Heart left ventricle (tissue), 16 donors: Measurements from ENCODE around the gene SEC14L1. TPM values are rescaled to one million over a fixed set of nuclear protein-coding genes. Genes with fewer than 3 reads are reported as not detected.

Experiments used
- ATAC-seq, 4 donors: fragments of 200-7000 bp; cut with Tn5 transposase; one replicate each; pipeline ENCODE4 v1.9.1; 2020 to 2022; ENCODE audit warnings: moderate library complexity in 4 of 4, mild to moderate bottlenecking in 3 of 4, moderate number of reproducible peaks in 1 of 4
- DNase-seq, 5 donors: peaks; one replicate each; pipeline ENCODE4 v3.0.0-alpha.2; 2020
- H3K27ac ChIP-seq, 12 donors: fragments of 200-600 bp; sonication (generic) in 4 of 12; one replicate each; pipeline versions ENCODE4 v1.5.0 to v1.8.0; 2016 to 2022; ENCODE audit warnings: mild to moderate bottlenecking in 2 of 12
- H3K27me3 ChIP-seq, 9 donors: fragments of 200-600 bp; sonication (generic) in 2 of 9; one replicate each; pipeline versions ENCODE4 v1.5.1 to v1.8.0; 2016 to 2022; ENCODE audit warnings: mild to moderate bottlenecking in 3 of 9
- H3K36me3 ChIP-seq, 9 donors: fragments of 200-600 bp; sonication (generic) in 2 of 9; one replicate each; pipeline versions ENCODE4 v1.5.0 to v1.8.0; 2018 to 2022; ENCODE audit warnings: mild to moderate bottlenecking in 2 of 9
- H3K4me1 ChIP-seq, 12 donors: fragments of 200-600 bp; sonication (generic) in 4 of 12; one replicate each; pipeline versions ENCODE4 v1.5.0 to v1.8.0; 2016 to 2022; ENCODE audit warnings: mild to moderate bottlenecking in 3 of 12
- H3K4me3 ChIP-seq, 12 donors: fragments of 200-600 bp; sonication (generic) in 4 of 12; one replicate each; pipeline versions ENCODE4 v1.5.0 to v1.8.0; 2017 to 2022; ENCODE audit warnings: mild to moderate bottlenecking in 9 of 12, moderate library complexity in 4 of 12
- H3K9me3 ChIP-seq, 12 donors: fragments of 200-600 bp; sonication (generic) in 4 of 12; one replicate each; pipeline versions ENCODE4 v1.5.0 to v1.8.0; 2016 to 2022; ENCODE audit warnings: mild to moderate bottlenecking in 1 of 12
- CTCF ChIP-seq, 12 donors: fragments of 200-600 bp; sonication (generic) in 4 of 12; IDR thresholded peaks; one replicate each; pipeline versions ENCODE4 v1.5.0 to v1.8.0; 2018 to 2022; ENCODE audit warnings: antibody characterized with exemption in 12 of 12, mild to moderate bottlenecking in 5 of 12
- POLR2A ChIP-seq, 2 donors: fragments of 450-650 bp; IDR thresholded peaks; one replicate each; pipeline ENCODE4 v1.6.1; 2017; ENCODE audit warnings: antibody characterized with exemption in 2 of 2, mild to moderate bottlenecking in 2 of 2, moderate library complexity in 2 of 2
- WGBS, 4 donors: extraction: QIAGEN DNeasy Blood & Tissue Kit in 2 of 4; methylation state at CpG; one replicate each; pipeline versions ENCODE4 v1.1.5 to v1.1.7; 2013 to 2018; 5-methylcytosine and 5-hydroxymethylcytosine counted together
- intact Hi-C, 10 donors: fragments of 100-400 bp; cut with DNase I; formaldehyde crosslinking; loops; one replicate each; pipeline versions ENCODE4 v1.11.1 to v1.14.2; 2022
- long read RNA-seq, 3 donors: library from polyadenylated mRNA; unstranded; transcript quantifications; one replicate each; pipeline ENCODE4 v2.0.0, GENCODE V29; 2020 to 2021
- polyA plus RNA-seq, 2 donors: library from polyadenylated mRNA; stranded (reverse); fragments of 200-250 nt; gene quantifications; one replicate each; pipeline ENCODE4 v1.2.3, GENCODE V29; 2013
- total RNA-seq, 9 donors: library from RNA; depleted of rRNA in 2 of 9; stranded (reverse); fragments of >200 nt in 2 of 9; fragmentation: NEBNext Ultra II Directional in 3 of 9; extraction: Animal tissue kit (Norgen Biotek cat#: 25700) in 3 of 9; gene quantifications; one replicate each; pipeline versions ENCODE4 v1.1.0 to v1.2.4, GENCODE V29; 2016 to 2023
- donor health status: ischemic (EF 13 %, LVEDD 7.1; RV severe dilation, severe dysfunction).
- donor health status: healthy with polysubstance abuse.
- donor health status: DM: no; HTN: yes; CAD: no.
- donor health status: DM: no; HTN: no; CAD: no.
- donor health status: ischemic (EF 25% LVEDD 6.9; RV normal size, moderate dysfunction).
- donor health status: ischemic (EF 25% LVEDD 5.7; RV mildly dilated, moderate dysfunction).
- donor health status: healthy.
- donor health status: DM: yes; HTN: yes; CAD: no.
- donor health status: ischemic (EF 35%, LVEDD 5.7; RV mildly dilated, moderate dysfunction).
- donor health status: nonischemic (EF 11% LVEDD 7.7; RV severe dilation, severe dysfunction).
- donor health status: DM: yes; HTN: yes; CAD: no.
- donor health status: PGD.
- donor health status: ischemic (EF 29% LVEDD 5.4; RV normal size, mild dysfunction).
- donor health status: nonischemic (EF 23%, LVEDD 6.1; RV moderate dilation, normal function).

Gene SEC14L1
- 100 to 1,000 TPM in 1 of 9 donors, 10 to 100 TPM in 8; 43.6 to 116 (median 53.7) TPM for total RNA-seq
- 10 to 100 TPM; 26.6 to 69.5 TPM for polyA plus RNA-seq
- long read RNA-seq, donor 1, full-length matches to known transcripts, result 8 of 52 reads
- long read RNA-seq, donor 1, partial matches to known transcripts, result 25 of 52 reads
- long read RNA-seq, donor 1, other reads (novel, unspliced or antisense), result 19 of 52 reads
- long read RNA-seq, donor 2, full-length matches to known transcripts, result 27 of 83 reads
- long read RNA-seq, donor 2, partial matches to known transcripts, result 17 of 83 reads
- long read RNA-seq, donor 2, other reads (novel, unspliced or antisense), result 39 of 83 reads
- long read RNA-seq, donor 3, full-length matches to known transcripts, result 17 of 51 reads
- long read RNA-seq, donor 3, partial matches to known transcripts, result 13 of 51 reads
- long read RNA-seq, donor 3, other reads (novel, unspliced or antisense), result 21 of 51 reads

- H3K4me1 ChIP-seq, result peaks cover 0 to 60% (median 18%) of the 10 kb centered on the region in 12 donors
- H3K27me3 ChIP-seq, result no peaks in the 10 kb centered on the region
- ATAC-seq, result peak in 1 of 4 donors; percentile 0
- H3K4me3 ChIP-seq, result peak within 1 kb of the TSS; percentile 57 to 95 (median 76)
- TF ChIP-seq CTCF (IDR thresholded peaks at IDR 0.05), result no peak
- no peak for TF ChIP-seq POLR2A (IDR thresholded peaks at IDR 0.05)
- peaks cover 0 to 16% (median 3%) of the 10 kb centered on the region in 12 donors for H3K9me3 ChIP-seq
- peak within 1 kb of the TSS; percentile 82 to 98 (median 94) for H3K27ac ChIP-seq
- peaks cover 0 to 30% (median 24%) of the 10 kb centered on the region in 9 donors for H3K36me3 ChIP-seq
- WGBS, 4 donors, result 0 to 2% (median 1%) methylated on average over 8 to 94 of the region's 99 CpGs
- DNase-seq, result peak; percentile 44 to 75 (median 56)
- intact Hi-C loops, result loop anchor here in 8 of 10 donors (2.0 to 10.0 kb wide), 6 partner anchors 34 to 64 kb away; no protein-coding TSS in a partner anchor
Measured at GRCh38 chr17:77140878-77141767, at the start of gene SEC14L1. SEC14L1 (plus strand) TSS chr17:77140969; CDS start chr17:77143597, 2,628 bp downstream.

GRCh38 chr17:77092025-77092424 lies 48.7 kb upstream of the SEC14L1 start:
- Histone ChIP-seq H3K9me3 (no peaks in the 10 kb centered on the region), H3K36me3 (peaks cover 0 to 62% (median 45%) of the 10 kb centered on the region in 9 donors), H3K27me3 (no peaks in the 10 kb centered on the region), H3K4me3 (no peak overlapping the region), H3K4me1 (peaks cover 0 to 48% (median 34%) of the 10 kb centered on the region in 12 donors), H3K27ac (no peak overlapping the region)
- TF ChIP-seq POLR2A (IDR thresholded peaks at IDR 0.05) (no peak), CTCF (IDR thresholded peaks at IDR 0.05) (no peak)
- ATAC-seq (no peak), DNase-seq (no peak)
- intact Hi-C loops, result loop anchor here in 5 of 10 donors (5.0 to 10.0 kb wide), 5 partner anchors 53 to 403 kb away; partner anchors contain the start of gene SEC14L1 (in 1 of the 5)
- 82 to 96% (median 93%) methylated on average over 7 of the region's 7 CpGs for WGBS, 4 donors

- no peak for TF ChIP-seq POLR2A (IDR thresholded peaks at IDR 0.05)
- TF ChIP-seq CTCF (IDR thresholded peaks at IDR 0.05), result no peak
- ATAC-seq (no peak), DNase-seq (no peak)
- Histone ChIP-seq H3K4me1 (peaks cover 0 to 55% (median 38%) of the 10 kb centered on the region in 12 donors), H3K9me3 (no peaks in the 10 kb centered on the region), H3K27ac (peak overlapping the region in 9 of 12 donors; percentile 42 to 85 (median 75)), H3K36me3 (peaks cover 0 to 57% (median 45%) of the 10 kb centered on the region in 9 donors), H3K4me3 (no peak overlapping the region), H3K27me3 (no peaks in the 10 kb centered on the region)
- 96 to 100% (median 97%) methylated on average over 7 of the region's 7 CpGs for WGBS, 4 donors
- intact Hi-C loops, result loop anchor here (5.0 to 10.0 kb wide), 8 partner anchors 47 to 399 kb away; partner anchors contain the start of gene SEC14L1 (in 5 of the 10)
Measured at GRCh38 chr17:77095461-77095860, 45.3 kb upstream of the SEC14L1 start.
